ENCODE results near the gene CHST11. TPM values are rescaled to one million over a fixed set of nuclear protein-coding genes. Genes with fewer than 3 reads are reported as not detected.

CHST11 gene
- total and polyA plus RNA-seq, 2 of the 4 experiments (the other 2 are of a cell fraction): 1.4 to 2.7 TPM

GRCh38 chr12:104796475-104796862 lies 339.7 kb downstream of the CHST11 start:
- no peak overlapping the region for H2AK5ac ChIP-seq (ENCODE audit: low read depth, low read length)
- peaks cover 3% of the 10 kb centered on the region; the same call in 1 of the 2 replicates for H3K9me1 ChIP-seq (ENCODE audit: insufficient read depth, low read length)
- H3K27me3 ChIP-seq (ENCODE audit: control insufficient read depth, insufficient read depth, low read length): peaks cover 5% of the 10 kb centered on the region; the same call in 1 of the 2 replicates
- no peak overlapping the region for H3K4ac ChIP-seq (ENCODE audit: low read depth, low read length)
- H3K36me3 ChIP-seq (ENCODE audit: control insufficient read depth, insufficient read depth, low read length): no peaks in the 10 kb centered on the region
- no peak for ATAC-seq (ENCODE audit: low read depth)
- ChIA-PET POLR2A (ENCODE audit: unreplicated experiment) (no interaction called here), CTCF (no interaction called here)
- H3K9me3 ChIP-seq (ENCODE audit: control insufficient read depth, insufficient read depth, low read length): no peaks in the 10 kb centered on the region
- H3K56ac ChIP-seq (ENCODE audit: extremely low read depth, insufficient read depth, low read length): no peak overlapping the region
- no peak overlapping the region for H3K9ac ChIP-seq (ENCODE audit: low read depth, low read length)
- TF ChIP-seq MXI1 (IDR thresholded peaks at IDR 0.05; ENCODE audit: borderline replicate concordance, low read depth, low read length) (no peak), MAZ (IDR thresholded peaks at IDR 0.05; ENCODE audit: borderline replicate concordance, low read depth, low read length) (no peak), BHLHE40 (IDR thresholded peaks at IDR 0.05; ENCODE audit: low read depth, low read length) (no peak), CEBPB (IDR thresholded peaks at IDR 0.05; ENCODE audit: low read depth, low read length) (no peak), MAFK (IDR thresholded peaks at IDR 0.05; ENCODE audit: low read depth, low read length) (no peak), RFX5 (IDR thresholded peaks at IDR 0.05; ENCODE audit: low read depth, low read length) (no peak), RAD21 (IDR thresholded peaks at IDR 0.05; ENCODE audit: low read length) (no peak), CTCF (conservative IDR thresholded peaks at IDR 0.05; ENCODE audit: low read depth, low read length) (no peak), POLR2A (IDR thresholded peaks at IDR 0.05; ENCODE audit: low read depth, low read length) (no peak), ELK1 (IDR thresholded peaks at IDR 0.05; ENCODE audit: borderline replicate concordance, low read depth, low read length) (no peak), CHD1 (IDR thresholded peaks at IDR 0.05; ENCODE audit: low read depth, low read length) (no peak), NFE2L2 (IDR thresholded peaks at IDR 0.05; ENCODE audit: low read depth, low read length) (no peak), RCOR1 (IDR thresholded peaks at IDR 0.05; ENCODE audit: insufficient replicate concordance, low read length) (no peak), SMC3 (IDR thresholded peaks at IDR 0.05; ENCODE audit: low read depth, low read length) (no peak)
- H3K79me1 ChIP-seq (ENCODE audit: low read depth in 1 of 2, low read length in 2 of 2): no peaks in the 10 kb centered on the region
- no peak overlapping the region for H4K5ac ChIP-seq (ENCODE audit: low read depth, low read length)
- no peak overlapping the region for H2AK9ac ChIP-seq (replicated peaks; ENCODE audit: low read depth, low read length, poor library complexity)
- no peak overlapping the region for H3K4me3 ChIP-seq (ENCODE audit: insufficient read depth, low read depth, low read length)
- no peak overlapping the region for H2AFZ ChIP-seq (replicated peaks; ENCODE audit: low read length, poor library complexity)
- no peak overlapping the region for H2BK15ac ChIP-seq (ENCODE audit: low read depth, low read length)
- H3K4me1 ChIP-seq (ENCODE audit: control insufficient read depth, insufficient read depth, low read length): no peaks in the 10 kb centered on the region
- no peak overlapping the region for H2BK20ac ChIP-seq (ENCODE audit: low read depth, low read length)
- H4K91ac ChIP-seq (ENCODE audit: insufficient read depth, low read depth, low read length): no peak overlapping the region
- intact Hi-C loops (cut with micrococcal nuclease) (no loop called here), dilution Hi-C loops (cut with HindIII; ENCODE audit: low sequenced_read_pairs, unreplicated experiment) (no loop called here), in situ Hi-C loops (cut with MboI; ENCODE audit: low sequenced_read_pairs) (no loop called here)
- H3K23ac ChIP-seq (ENCODE audit: low read depth, low read length): no peak overlapping the region
- H3K18ac ChIP-seq (ENCODE audit: low read depth, low read length): no peak overlapping the region
- no peak overlapping the region for H3K14ac ChIP-seq (replicated peaks; ENCODE audit: low read depth, low read length)
- no peak overlapping the region for H3K27ac ChIP-seq (ENCODE audit: insufficient read depth, low read length)
- no peak for DNase-seq
- H4K20me1 ChIP-seq (ENCODE audit: insufficient read depth, low read length): no peaks in the 10 kb centered on the region
- H2BK5ac ChIP-seq (ENCODE audit: low read depth, low read length, poor library complexity, severe bottlenecking): no peak overlapping the region
- no peak overlapping the region for H4K8ac ChIP-seq (ENCODE audit: low read depth in 2 of 2, low read length in 2 of 2)
- BruUV-seq (replicated peaks): no TSS peak
- H2BK120ac ChIP-seq (ENCODE audit: low read depth, low read length): no peak overlapping the region
- no peak overlapping the region for H3K4me2 ChIP-seq (ENCODE audit: low read depth, low read length)
